ENCODE results near the gene CCDC171. TPM values are rescaled to one million over a fixed set of nuclear protein-coding genes. Genes with fewer than 3 reads are reported as not detected.

Gene CCDC171
- total RNA-seq, 1 experiment from 2014 or later, result 2.6 TPM

DNA sequence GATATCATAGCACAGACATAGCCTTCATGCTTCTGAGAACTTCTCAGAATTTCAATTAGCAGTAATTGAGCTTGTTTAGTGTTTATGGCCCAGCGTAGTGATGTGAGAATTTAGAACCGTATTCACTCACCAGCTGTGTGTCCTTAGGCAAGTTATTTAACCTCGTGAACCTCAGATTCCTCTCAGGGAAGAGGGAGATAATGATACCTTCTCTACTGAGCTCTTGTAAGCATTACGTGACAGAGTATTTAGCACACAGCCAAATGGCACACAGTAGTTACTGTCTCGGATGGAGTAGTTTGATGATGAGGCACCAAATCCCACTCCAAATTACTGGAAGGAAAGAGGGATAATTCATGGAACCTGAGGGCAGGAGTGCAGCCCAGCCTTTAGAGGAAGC is 429.3 kb downstream of the CCDC171 start:
- DNase-seq (ENCODE audit: low read depth, low spot score) (no peak), ATAC-seq (no peak)
- Histone ChIP-seq H3K27ac (ENCODE audit: low read depth, low read length) (no peak overlapping the region), H4K20me1 (ENCODE audit: insufficient read depth) (no peaks in the 10 kb centered on the region), H3K9me3 (ENCODE audit: control insufficient read depth in 1 of 2, insufficient read depth in 1 of 2, low read depth in 1 of 2, low read length in 2 of 2) (no peaks in the 10 kb centered on the region), H3K4me3 (replicated peaks in 1 of 2; ENCODE audit: low read depth in 1 of 2, low read length in 2 of 2) (no peak overlapping the region), H3K9ac (ENCODE audit: low read length) (no peak overlapping the region), H3K36me3 (ENCODE audit: control insufficient read depth in 1 of 2, insufficient read depth in 2 of 2, low read length in 2 of 2) (no peaks in the 10 kb centered on the region), H2AFZ (ENCODE audit: low read depth, low read length, poor library complexity, severe bottlenecking) (no peak overlapping the region), H3K4me2 (ENCODE audit: low read length) (no peak overlapping the region), H3K4me1 (ENCODE audit: control insufficient read depth in 1 of 2, insufficient read depth in 2 of 2, low read length in 2 of 2) (no peaks in the 10 kb centered on the region), H3K27me3 (ENCODE audit: insufficient read depth, low read length) (no peaks in the 10 kb centered on the region), H3K79me2 (ENCODE audit: insufficient read depth, low read length) (no peaks in the 10 kb centered on the region), H3K9me2 (ENCODE audit: insufficient read depth) (no peaks in the 10 kb centered on the region)
- POLR2A ChIA-PET, result no interaction called here
- BruUV-seq (replicated peaks), result no TSS peak
- intact Hi-C loops (cut with micrococcal nuclease), result no loop called here
- RAD21 ChIA-PET (ENCODE audit: low non-redundant PET in 1 of 2, low total read pairs in 2 of 2, uncharacterized antibody in 2 of 2, unreplicated experiment in 2 of 2), result no interaction called here
- CTCF ChIA-PET, result no interaction called here
- no peak for TF ChIP-seq EGR1 (IDR thresholded peaks at IDR 0.05; ENCODE audit: low read depth)
- TF ChIP-seq TCF7L2 (IDR thresholded peaks at IDR 0.05; ENCODE audit: borderline replicate concordance, extremely low read depth, insufficient read depth, insufficient read length), result no peak
- no peak for TF ChIP-seq ZFX (IDR thresholded peaks at IDR 0.05)
- TF ChIP-seq, protein P1, sequence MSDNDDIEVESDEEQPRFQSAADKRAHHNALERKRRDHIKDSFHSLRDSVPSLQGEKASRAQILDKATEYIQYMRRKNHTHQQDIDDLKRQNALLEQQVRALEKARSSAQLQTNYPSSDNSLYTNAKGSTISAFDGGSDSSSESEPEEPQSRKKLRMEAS (IDR thresholded peaks at IDR 0.05), result no peak
- no peak for TF ChIP-seq ELF1 (IDR thresholded peaks at IDR 0.05; ENCODE audit: borderline replicate concordance, low read depth)
- TF ChIP-seq CEBPB (IDR thresholded peaks at IDR 0.05; ENCODE audit: low read depth), result no peak
- TF ChIP-seq SP1 (IDR thresholded peaks at IDR 0.05; ENCODE audit: low read depth), result no peak
- no peak for TF ChIP-seq JUND (IDR thresholded peaks at IDR 0.05)
- TF ChIP-seq FOSL1 (IDR thresholded peaks at IDR 0.05; ENCODE audit: low read depth), result no peak
- TF ChIP-seq, protein P2, sequence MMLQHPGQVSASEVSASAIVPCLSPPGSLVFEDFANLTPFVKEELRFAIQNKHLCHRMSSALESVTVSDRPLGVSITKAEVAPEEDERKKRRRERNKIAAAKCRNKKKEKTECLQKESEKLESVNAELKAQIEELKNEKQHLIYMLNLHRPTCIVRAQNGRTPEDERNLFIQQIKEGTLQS (IDR thresholded peaks at IDR 0.05), result no peak
- TF ChIP-seq YY1 (IDR thresholded peaks at IDR 0.05; ENCODE audit: extremely low read depth, insufficient replicate concordance, low read depth, low read length), result no peak
- TF ChIP-seq SIN3A (IDR thresholded peaks at IDR 0.05; ENCODE audit: low read depth), result no peak
- no peak for TF ChIP-seq EZH2 (IDR thresholded peaks at IDR 0.05)
- no peak for TF ChIP-seq RAD21 (IDR thresholded peaks at IDR 0.05; ENCODE audit: low read depth)
- no peak for TF ChIP-seq POLR2A (IDR thresholded peaks at IDR 0.05; ENCODE audit: borderline replicate concordance, extremely low read depth, insufficient read depth, insufficient read length)
- TF ChIP-seq, protein P3, sequence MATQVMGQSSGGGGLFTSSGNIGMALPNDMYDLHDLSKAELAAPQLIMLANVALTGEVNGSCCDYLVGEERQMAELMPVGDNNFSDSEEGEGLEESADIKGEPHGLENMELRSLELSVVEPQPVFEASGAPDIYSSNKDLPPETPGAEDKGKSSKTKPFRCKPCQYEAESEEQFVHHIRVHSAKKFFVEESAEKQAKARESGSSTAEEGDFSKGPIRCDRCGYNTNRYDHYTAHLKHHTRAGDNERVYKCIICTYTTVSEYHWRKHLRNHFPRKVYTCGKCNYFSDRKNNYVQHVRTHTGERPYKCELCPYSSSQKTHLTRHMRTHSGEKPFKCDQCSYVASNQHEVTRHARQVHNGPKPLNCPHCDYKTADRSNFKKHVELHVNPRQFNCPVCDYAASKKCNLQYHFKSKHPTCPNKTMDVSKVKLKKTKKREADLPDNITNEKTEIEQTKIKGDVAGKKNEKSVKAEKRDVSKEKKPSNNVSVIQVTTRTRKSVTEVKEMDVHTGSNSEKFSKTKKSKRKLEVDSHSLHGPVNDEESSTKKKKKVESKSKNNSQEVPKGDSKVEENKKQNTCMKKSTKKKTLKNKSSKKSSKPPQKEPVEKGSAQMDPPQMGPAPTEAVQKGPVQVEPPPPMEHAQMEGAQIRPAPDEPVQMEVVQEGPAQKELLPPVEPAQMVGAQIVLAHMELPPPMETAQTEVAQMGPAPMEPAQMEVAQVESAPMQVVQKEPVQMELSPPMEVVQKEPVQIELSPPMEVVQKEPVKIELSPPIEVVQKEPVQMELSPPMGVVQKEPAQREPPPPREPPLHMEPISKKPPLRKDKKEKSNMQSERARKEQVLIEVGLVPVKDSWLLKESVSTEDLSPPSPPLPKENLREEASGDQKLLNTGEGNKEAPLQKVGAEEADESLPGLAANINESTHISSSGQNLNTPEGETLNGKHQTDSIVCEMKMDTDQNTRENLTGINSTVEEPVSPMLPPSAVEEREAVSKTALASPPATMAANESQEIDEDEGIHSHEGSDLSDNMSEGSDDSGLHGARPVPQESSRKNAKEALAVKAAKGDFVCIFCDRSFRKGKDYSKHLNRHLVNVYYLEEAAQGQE (IDR thresholded peaks at IDR 0.05; ENCODE audit: low read depth), result no peak
- no peak for TF ChIP-seq POLR2AphosphoS5 (IDR thresholded peaks at IDR 0.05; ENCODE audit: low read depth, low read length)
- TF ChIP-seq, protein P4, sequence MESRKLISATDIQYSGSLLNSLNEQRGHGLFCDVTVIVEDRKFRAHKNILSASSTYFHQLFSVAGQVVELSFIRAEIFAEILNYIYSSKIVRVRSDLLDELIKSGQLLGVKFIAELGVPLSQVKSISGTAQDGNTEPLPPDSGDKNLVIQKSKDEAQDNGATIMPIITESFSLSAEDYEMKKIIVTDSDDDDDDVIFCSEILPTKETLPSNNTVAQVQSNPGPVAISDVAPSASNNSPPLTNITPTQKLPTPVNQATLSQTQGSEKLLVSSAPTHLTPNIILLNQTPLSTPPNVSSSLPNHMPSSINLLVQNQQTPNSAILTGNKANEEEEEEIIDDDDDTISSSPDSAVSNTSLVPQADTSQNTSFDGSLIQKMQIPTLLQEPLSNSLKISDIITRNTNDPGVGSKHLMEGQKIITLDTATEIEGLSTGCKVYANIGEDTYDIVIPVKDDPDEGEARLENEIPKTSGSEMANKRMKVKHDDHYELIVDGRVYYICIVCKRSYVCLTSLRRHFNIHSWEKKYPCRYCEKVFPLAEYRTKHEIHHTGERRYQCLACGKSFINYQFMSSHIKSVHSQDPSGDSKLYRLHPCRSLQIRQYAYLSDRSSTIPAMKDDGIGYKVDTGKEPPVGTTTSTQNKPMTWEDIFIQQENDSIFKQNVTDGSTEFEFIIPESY (IDR thresholded peaks at IDR 0.05; ENCODE audit: extremely low read depth, insufficient replicate concordance, low read length), result no peak
